WERI-Rb-1 (cell line): ENCODE data around the gene ILKAP.

ENCODE experiments used
- DNase-seq: peaks from one replicate; pipeline ENCODE4 v3.0.0-alpha.2; 2020
- H3K27ac ChIP-seq: fragments of 250-450 bp; sonication (Bioruptor Pico); 2 replicates; pipeline ENCODE4 v1.5.1; 2020; ENCODE audit warnings: mild to moderate bottlenecking, moderate library complexity
- H3K27me3 ChIP-seq: fragments of 250-450 bp; sonication (Bioruptor Pico); 2 replicates; pipeline ENCODE4 v1.5.1; 2021; ENCODE audit warnings: mild to moderate bottlenecking, low read depth, moderate library complexity; ENCODE audit not compliant: insufficient read depth, severe bottlenecking
- H3K36me3 ChIP-seq: fragments of 250-450 bp; sonication (Bioruptor Pico); 2 replicates; pipeline ENCODE4 v1.5.1; 2020; ENCODE audit warnings: mild to moderate bottlenecking, moderate library complexity
- H3K4me3 ChIP-seq: 2 replicates; pipeline ENCODE4 v1.5.1; 2011; ENCODE audit warnings: low read depth, mild to moderate bottlenecking, control low read depth, low read length
- H3K9me3 ChIP-seq: fragments of 250-450 bp; sonication (Bioruptor Pico); 2 replicates; pipeline ENCODE4 v1.5.1; 2021; ENCODE audit warnings: mild to moderate bottlenecking, moderate library complexity; ENCODE audit not compliant: severe bottlenecking
- CTCF ChIP-seq: IDR thresholded peaks from 2 replicates; pipeline ENCODE4 v1.5.1; 2011; ENCODE audit warnings: low read depth, mild to moderate bottlenecking, control low read depth, inconsistent platforms, low read length

ILKAP gene

GRCh38 chr2:238123991-238124470, 79.5 kb downstream of the ILKAP start:
- no peaks in the 10 kb centered on the region for H3K36me3 ChIP-seq
- TF ChIP-seq CTCF: no peak
- H3K27ac ChIP-seq: no peak overlapping the region
- H3K27me3 ChIP-seq: no peaks in the 10 kb centered on the region
- no peak overlapping the region for H3K4me3 ChIP-seq
- DNase-seq: no peak
- peaks cover 2% of the 10 kb centered on the region for H3K9me3 ChIP-seq

GRCh38 chr2:238123218-238123971, 80.1 kb downstream of the ILKAP start:
- no peaks in the 10 kb centered on the region for H3K27me3 ChIP-seq
- H3K9me3 ChIP-seq: peaks cover 2% of the 10 kb centered on the region
- H3K27ac ChIP-seq: no peak overlapping the region
- no peaks in the 10 kb centered on the region for H3K36me3 ChIP-seq
- no peak for TF ChIP-seq CTCF
- H3K4me3 ChIP-seq: no peak overlapping the region
- DNase-seq: no peak

GRCh38 chr2:238122287-238123217, 80.9 kb downstream of the ILKAP start:
- DNase-seq: no peak
- peaks cover 2% of the 10 kb centered on the region for H3K9me3 ChIP-seq
- no peaks in the 10 kb centered on the region for H3K27me3 ChIP-seq
- no peak overlapping the region for H3K4me3 ChIP-seq
- TF ChIP-seq CTCF: no peak
- no peaks in the 10 kb centered on the region for H3K36me3 ChIP-seq
- no peak overlapping the region for H3K27ac ChIP-seq

GRCh38 chr2:238121511-238122286, 81.8 kb downstream of the ILKAP start:
- DNase-seq: no peak
- Histone ChIP-seq H3K9me3 (peaks cover 2% of the 10 kb centered on the region), H3K4me3 (no peak overlapping the region), H3K27ac (no peak overlapping the region), H3K27me3 (no peaks in the 10 kb centered on the region), H3K36me3 (no peaks in the 10 kb centered on the region)
- TF ChIP-seq CTCF: no peak

GRCh38 chr2:238120463-238121298, 82.8 kb downstream of the ILKAP start:
- no peak for TF ChIP-seq CTCF
- Histone ChIP-seq H3K36me3 (no peaks in the 10 kb centered on the region), H3K9me3 (no peaks in the 10 kb centered on the region), H3K27ac (no peak overlapping the region), H3K4me3 (no peak overlapping the region), H3K27me3 (no peaks in the 10 kb centered on the region)
- no peak for DNase-seq
